ENCODE data around the gene KLRK1.

The KLRK1 gene

DNA sequence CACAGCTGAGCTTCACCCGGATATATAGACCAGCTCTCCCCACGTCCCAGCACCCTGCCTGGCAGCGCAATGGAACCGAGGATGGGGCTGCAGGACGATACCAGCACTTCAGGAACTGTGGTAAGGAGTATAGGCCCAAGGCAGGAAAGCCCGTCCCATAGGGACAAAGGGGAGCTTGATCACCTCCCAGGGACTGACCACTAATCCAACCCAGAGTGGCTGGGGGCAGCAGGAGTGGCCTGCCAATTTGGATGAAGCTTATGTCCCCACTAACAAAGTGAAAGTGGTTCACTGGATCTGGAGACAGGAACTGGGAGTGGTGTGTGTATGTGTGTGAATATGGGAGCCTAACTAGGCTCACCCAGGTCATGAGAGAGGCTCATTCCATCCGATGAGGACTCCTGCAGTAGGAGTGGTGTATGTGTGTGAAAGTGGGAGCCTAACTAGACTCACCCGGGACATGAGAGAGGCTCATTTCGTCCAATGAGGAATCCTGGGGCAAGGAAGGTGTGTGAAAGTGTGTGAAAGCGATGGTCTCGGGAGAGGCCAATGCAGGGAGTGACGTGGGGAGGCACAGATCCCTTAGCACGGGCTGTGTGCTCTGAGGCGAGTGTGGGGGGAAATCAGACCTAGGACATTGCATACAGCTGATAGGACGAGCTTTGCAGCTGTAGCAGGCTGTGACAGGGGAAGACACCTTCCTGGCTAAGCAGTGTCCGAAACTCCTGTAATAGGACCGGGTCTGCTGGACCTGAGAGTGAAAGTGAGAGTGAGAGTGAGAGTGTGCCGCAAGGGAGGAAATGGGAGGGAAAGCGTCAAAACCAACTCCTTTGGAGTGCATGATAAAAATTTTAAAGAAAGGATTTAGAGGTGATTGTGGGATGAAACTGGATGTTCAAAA, 25.7 kb downstream of the KLRK1 start (continued):
- TF ChIP-seq ZNF398 (tag by site-specific recombination; IDR thresholded peaks at IDR 0.05) (peak; percentile 77), ZBTB1 (tag by site-specific recombination; IDR thresholded peaks at IDR 0.05) (no peak), ZNF501 (tag by site-specific recombination; IDR thresholded peaks at IDR 0.05) (peak; percentile 57; the same call in 1 of the 2 replicates), KLF10 (tag by site-specific recombination; IDR thresholded peaks at IDR 0.05) (no peak), SP3 (tag by site-specific recombination; IDR thresholded peaks at IDR 0.05) (peak; percentile 25; the same call in 1 of the 2 replicates), SP7 (tag by site-specific recombination; IDR thresholded peaks at IDR 0.05) (no peak), ZFP69B (tag by site-specific recombination; IDR thresholded peaks at IDR 0.05) (no peak), ZNF157 (tag by site-specific recombination; IDR thresholded peaks at IDR 0.05) (no peak), OSR2 (tag by site-specific recombination; IDR thresholded peaks at IDR 0.05) (no peak; the same call in 1 of the 2 replicates), ELK4 (IDR thresholded peaks at IDR 0.05; ENCODE audit: borderline replicate concordance, low read depth, low read length) (no peak), ZNF660 (tag by site-specific recombination; IDR thresholded peaks at IDR 0.05) (0 out of 2 replicates have a peak, but pooled peaks have one; percentile 25), ZNF768 (tag by site-specific recombination; IDR thresholded peaks at IDR 0.05) (no peak), ZNF776 (tag by site-specific recombination; IDR thresholded peaks at IDR 0.05; ENCODE audit: borderline replicate concordance) (no peak), ZBTB8A (tag by site-specific recombination; IDR thresholded peaks at IDR 0.05) (no peak), ZNF76 (tag by site-specific recombination; IDR thresholded peaks at IDR 0.05; ENCODE audit: borderline replicate concordance, low read depth) (peak; percentile 31; the same call in 1 of the 2 replicates), ZNF544 (tag by site-specific recombination; IDR thresholded peaks at IDR 0.05) (no peak), ZNF169 (tag by site-specific recombination; IDR thresholded peaks at IDR 0.05) (no peak), ZNF341 (tag by site-specific recombination; IDR thresholded peaks at IDR 0.05; ENCODE audit: low read depth) (no peak), ZNF266 (tag by site-specific recombination; IDR thresholded peaks at IDR 0.05; ENCODE audit: low read depth) (no peak), ZBTB11 (tag by site-specific recombination; conservative IDR thresholded peaks at IDR 0.05; ENCODE audit: low read depth) (no peak), ZNF596 (tag by site-specific recombination; IDR thresholded peaks at IDR 0.05) (no peak), ZNF677 (tag by site-specific recombination; IDR thresholded peaks at IDR 0.05) (no peak)
- TF ChIP-seq, protein P1, sequence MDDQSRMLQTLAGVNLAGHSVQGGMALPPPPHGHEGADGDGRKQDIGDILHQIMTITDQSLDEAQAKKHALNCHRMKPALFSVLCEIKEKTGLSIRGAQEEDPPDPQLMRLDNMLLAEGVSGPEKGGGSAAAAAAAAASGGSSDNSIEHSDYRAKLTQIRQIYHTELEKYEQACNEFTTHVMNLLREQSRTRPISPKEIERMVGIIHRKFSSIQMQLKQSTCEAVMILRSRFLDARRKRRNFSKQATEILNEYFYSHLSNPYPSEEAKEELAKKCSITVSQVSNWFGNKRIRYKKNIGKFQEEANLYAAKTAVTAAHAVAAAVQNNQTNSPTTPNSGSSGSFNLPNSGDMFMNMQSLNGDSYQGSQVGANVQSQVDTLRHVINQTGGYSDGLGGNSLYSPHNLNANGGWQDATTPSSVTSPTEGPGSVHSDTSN (CRISPR knock-in tag; IDR thresholded peaks at IDR 0.05), result no peak
- TF ChIP-seq, protein P2, sequence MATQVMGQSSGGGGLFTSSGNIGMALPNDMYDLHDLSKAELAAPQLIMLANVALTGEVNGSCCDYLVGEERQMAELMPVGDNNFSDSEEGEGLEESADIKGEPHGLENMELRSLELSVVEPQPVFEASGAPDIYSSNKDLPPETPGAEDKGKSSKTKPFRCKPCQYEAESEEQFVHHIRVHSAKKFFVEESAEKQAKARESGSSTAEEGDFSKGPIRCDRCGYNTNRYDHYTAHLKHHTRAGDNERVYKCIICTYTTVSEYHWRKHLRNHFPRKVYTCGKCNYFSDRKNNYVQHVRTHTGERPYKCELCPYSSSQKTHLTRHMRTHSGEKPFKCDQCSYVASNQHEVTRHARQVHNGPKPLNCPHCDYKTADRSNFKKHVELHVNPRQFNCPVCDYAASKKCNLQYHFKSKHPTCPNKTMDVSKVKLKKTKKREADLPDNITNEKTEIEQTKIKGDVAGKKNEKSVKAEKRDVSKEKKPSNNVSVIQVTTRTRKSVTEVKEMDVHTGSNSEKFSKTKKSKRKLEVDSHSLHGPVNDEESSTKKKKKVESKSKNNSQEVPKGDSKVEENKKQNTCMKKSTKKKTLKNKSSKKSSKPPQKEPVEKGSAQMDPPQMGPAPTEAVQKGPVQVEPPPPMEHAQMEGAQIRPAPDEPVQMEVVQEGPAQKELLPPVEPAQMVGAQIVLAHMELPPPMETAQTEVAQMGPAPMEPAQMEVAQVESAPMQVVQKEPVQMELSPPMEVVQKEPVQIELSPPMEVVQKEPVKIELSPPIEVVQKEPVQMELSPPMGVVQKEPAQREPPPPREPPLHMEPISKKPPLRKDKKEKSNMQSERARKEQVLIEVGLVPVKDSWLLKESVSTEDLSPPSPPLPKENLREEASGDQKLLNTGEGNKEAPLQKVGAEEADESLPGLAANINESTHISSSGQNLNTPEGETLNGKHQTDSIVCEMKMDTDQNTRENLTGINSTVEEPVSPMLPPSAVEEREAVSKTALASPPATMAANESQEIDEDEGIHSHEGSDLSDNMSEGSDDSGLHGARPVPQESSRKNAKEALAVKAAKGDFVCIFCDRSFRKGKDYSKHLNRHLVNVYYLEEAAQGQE (tag by site-specific recombination; IDR thresholded peaks at IDR 0.05), result peak; percentile 38; the same call in 1 of the 2 replicates
- TF ChIP-seq, protein P3, sequence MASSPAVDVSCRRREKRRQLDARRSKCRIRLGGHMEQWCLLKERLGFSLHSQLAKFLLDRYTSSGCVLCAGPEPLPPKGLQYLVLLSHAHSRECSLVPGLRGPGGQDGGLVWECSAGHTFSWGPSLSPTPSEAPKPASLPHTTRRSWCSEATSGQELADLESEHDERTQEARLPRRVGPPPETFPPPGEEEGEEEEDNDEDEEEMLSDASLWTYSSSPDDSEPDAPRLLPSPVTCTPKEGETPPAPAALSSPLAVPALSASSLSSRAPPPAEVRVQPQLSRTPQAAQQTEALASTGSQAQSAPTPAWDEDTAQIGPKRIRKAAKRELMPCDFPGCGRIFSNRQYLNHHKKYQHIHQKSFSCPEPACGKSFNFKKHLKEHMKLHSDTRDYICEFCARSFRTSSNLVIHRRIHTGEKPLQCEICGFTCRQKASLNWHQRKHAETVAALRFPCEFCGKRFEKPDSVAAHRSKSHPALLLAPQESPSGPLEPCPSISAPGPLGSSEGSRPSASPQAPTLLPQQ (tag by site-specific recombination; IDR thresholded peaks at IDR 0.05), result peak; percentile 25; the same call in 1 of the 2 replicates

Measured in HEK293 (cell line).